Thoracic aorta (tissue), 2 donors: ENCODE data around the gene HMX1. TPM values are rescaled to one million over a fixed set of nuclear protein-coding genes. Genes with fewer than 3 reads are reported as not detected.

Experiments
- ATAC-seq: fragments of 150-250 bp; one replicate; pipeline ENCODE4 v1.8.0; 2017; ENCODE audit warnings: low read depth; ENCODE audit not compliant: insufficient number of reproducible peaks, low FRiP score
- DNase-seq: peaks from one replicate; pipeline ENCODE4 v3.0.0-alpha.2; 2020; ENCODE audit warnings: low spot score
- H3K27ac ChIP-seq, 2 donors: fragments of 200-600 bp; sonication (generic); 1 replicate in 1 of 2; 2 replicates in 1 of 2; pipeline ENCODE4 v1.5.1; 2016; ENCODE audit warnings: mild to moderate bottlenecking in 2 of 2, moderate library complexity in 2 of 2
- H3K27me3 ChIP-seq: fragments of 200-600 bp; sonication (generic); replicated peaks from 2 replicates; pipeline ENCODE4 v1.6.0; 2016; ENCODE audit warnings: mild to moderate bottlenecking; ENCODE audit not compliant: insufficient read depth
- H3K36me3 ChIP-seq: fragments of 200-600 bp; sonication (generic); one replicate; pipeline ENCODE4 v1.5.1; 2016
- H3K4me1 ChIP-seq, 2 donors: fragments of 200-600 bp; sonication (generic); 1 replicate in 1 of 2; 2 replicates in 1 of 2; pipeline versions ENCODE4 v1.5.1 to v1.6.0; 2016; ENCODE audit warnings: low read depth in 2 of 2, mild to moderate bottlenecking in 1 of 2; ENCODE audit not compliant: control insufficient read depth in 1 of 2
- H3K4me3 ChIP-seq: fragments of 200-600 bp; sonication (generic); 2 replicates; pipeline ENCODE4 v1.5.1; 2016; ENCODE audit warnings: mild to moderate bottlenecking
- H3K9me3 ChIP-seq: fragments of 200-600 bp; sonication (generic); 2 replicates; pipeline ENCODE4 v1.5.1; 2016
- total RNA-seq, 2 donors: library from RNA; depleted of rRNA; stranded (reverse); fragments of >200 nt; gene quantifications; one replicate each; pipeline versions ENCODE4 v1.1.0 to v1.2.3, GENCODE V29; 2016
- TF ChIP-seq, protein P1 (sequence below): fragments of 200-600 bp; sonication (generic); IDR thresholded peaks from one replicate; pipeline ENCODE4 v1.5.1; 2019; ENCODE audit warnings: antibody characterized with exemption

The HMX1 gene
- total RNA-seq, 2 donors from 2014 or later: 0.28 TPM; not detected in 1

DNA sequence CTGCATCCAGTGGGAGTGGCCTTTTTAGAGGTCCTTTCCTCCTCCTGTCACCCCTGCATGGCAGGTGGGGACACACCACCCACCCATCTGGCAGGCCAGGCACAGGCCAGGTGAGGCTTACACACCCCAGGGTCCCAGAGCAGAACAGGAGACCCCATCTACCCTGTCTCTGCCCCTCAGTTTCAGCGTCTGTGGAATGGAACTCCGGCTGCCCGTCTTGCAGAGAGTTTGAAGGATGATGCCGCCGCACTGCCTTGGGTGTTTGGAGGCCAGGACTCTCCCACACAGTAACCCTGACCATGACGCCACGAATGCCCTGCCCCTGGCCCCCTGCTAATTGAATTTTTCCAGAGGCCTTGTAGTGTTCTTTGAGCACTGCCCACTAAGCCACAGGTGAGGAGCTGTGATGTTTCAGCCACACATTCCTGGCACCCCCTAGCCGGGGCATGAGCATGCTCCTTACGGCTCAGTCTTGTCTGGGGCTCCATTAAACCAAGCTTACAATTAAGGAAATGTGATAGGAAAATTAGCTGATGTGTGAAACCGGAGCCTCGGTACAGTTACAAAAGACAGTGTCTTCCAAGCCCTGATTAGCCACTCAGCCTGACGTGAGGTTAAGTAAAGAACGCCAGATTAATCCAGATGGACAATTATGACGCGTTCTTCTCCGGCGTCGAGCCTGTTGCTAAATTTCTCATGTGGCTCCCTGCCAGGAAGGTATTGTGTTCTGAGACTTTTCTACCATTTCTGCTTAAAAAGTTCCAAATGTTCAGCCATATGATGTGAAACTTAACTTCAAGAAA lies 39.3 kb downstream of the HMX1 start:
- H3K36me3 ChIP-seq: no peaks in the 10 kb centered on the region
- no peaks in the 10 kb centered on the region for H3K27me3 ChIP-seq
- no peaks in the 10 kb centered on the region for H3K9me3 ChIP-seq
- H3K4me1 ChIP-seq: no peaks in the 10 kb centered on the region
- no peak overlapping the region for H3K4me3 ChIP-seq
- no peak for DNase-seq
- TF ChIP-seq, protein P1, sequence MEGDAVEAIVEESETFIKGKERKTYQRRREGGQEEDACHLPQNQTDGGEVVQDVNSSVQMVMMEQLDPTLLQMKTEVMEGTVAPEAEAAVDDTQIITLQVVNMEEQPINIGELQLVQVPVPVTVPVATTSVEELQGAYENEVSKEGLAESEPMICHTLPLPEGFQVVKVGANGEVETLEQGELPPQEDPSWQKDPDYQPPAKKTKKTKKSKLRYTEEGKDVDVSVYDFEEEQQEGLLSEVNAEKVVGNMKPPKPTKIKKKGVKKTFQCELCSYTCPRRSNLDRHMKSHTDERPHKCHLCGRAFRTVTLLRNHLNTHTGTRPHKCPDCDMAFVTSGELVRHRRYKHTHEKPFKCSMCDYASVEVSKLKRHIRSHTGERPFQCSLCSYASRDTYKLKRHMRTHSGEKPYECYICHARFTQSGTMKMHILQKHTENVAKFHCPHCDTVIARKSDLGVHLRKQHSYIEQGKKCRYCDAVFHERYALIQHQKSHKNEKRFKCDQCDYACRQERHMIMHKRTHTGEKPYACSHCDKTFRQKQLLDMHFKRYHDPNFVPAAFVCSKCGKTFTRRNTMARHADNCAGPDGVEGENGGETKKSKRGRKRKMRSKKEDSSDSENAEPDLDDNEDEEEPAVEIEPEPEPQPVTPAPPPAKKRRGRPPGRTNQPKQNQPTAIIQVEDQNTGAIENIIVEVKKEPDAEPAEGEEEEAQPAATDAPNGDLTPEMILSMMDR: no peak
- ATAC-seq: no peak
- H3K27ac ChIP-seq: no peak overlapping the region

DNA sequence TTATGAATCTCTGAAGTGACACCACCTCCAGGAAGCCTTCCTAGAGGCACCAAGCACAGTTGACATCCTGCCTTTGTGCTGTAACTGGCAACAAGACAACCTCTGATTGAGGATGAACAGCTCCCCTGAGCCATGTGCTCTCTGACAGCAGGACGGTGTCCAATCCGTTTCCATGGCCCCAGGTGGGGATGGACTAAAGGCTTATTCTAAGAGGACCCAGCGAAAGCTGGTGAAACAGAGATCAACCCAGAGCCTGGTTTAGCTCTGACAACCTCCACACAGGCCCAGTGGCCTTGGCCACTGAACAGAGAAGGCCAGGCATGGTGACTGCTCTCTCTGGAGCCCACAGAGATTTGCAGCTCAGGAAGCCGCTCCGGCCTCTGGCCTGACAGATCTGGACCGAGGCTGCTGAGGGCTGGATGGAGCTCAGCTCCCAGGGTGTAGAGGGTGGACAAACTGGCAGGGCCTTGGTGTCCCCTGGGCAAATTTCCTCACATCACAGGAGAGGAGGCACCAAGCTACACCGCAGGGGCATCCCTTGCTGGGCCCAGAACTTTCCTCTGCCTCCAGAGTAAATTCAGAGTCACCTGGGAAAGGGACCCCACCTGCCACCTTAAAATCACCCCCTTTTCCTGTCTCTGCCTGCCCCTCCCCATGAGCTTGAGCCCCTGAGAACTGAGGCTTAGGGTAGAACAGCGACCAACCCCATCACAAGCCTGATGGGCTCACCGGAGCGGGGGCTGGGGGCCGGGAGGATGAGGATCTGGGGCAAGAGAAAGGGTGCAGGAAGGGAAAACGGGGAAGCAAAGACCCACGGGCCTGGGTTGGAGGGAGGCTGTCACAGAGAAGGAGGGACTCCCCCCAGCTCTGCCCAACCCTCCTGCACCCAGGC lies 40.2 kb downstream of the HMX1 start:
- Histone ChIP-seq H3K27ac (no peak overlapping the region), H3K27me3 (no peaks in the 10 kb centered on the region), H3K4me3 (no peak overlapping the region), H3K4me1 (no peaks in the 10 kb centered on the region), H3K36me3 (no peaks in the 10 kb centered on the region), H3K9me3 (no peaks in the 10 kb centered on the region)
- no peak for ATAC-seq
- TF ChIP-seq, protein P1: no peak
- DNase-seq: no peak

DNA sequence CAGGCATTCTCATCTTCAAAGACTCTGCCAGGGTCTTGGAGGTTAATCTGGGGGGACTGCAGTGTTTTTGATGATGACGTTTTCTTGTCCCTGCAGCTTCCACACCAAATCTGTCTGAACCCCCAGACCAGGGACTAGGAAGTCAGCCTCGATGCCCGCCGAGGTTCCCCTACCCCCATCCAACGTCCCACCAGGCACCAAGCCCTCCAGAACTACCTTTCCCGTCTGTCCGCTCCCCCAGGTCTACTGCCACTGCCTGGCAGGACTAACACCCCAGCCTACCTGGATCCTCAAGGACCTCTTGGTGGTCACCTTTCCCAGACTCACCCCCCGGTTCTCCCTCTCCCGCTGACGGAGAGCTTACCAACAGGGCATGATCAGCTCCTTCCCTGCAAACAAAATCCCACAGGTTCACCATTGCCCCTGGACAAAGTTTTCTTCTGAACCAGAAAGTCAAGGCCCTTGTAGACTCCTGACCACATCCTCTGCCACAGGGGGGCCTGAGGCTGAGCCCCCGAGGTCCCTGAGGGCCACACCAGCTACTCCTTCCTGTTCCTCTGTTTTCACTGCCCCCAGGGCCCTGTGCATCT lies 40.9 kb downstream of the HMX1 start:
- no peak overlapping the region for H3K4me3 ChIP-seq
- no peaks in the 10 kb centered on the region for H3K9me3 ChIP-seq
- no peak overlapping the region for H3K27ac ChIP-seq
- ATAC-seq (no peak), DNase-seq (no peak)
- TF ChIP-seq, protein P1: no peak
- no peaks in the 10 kb centered on the region for H3K36me3 ChIP-seq
- no peaks in the 10 kb centered on the region for H3K4me1 ChIP-seq
- no peaks in the 10 kb centered on the region for H3K27me3 ChIP-seq

DNA sequence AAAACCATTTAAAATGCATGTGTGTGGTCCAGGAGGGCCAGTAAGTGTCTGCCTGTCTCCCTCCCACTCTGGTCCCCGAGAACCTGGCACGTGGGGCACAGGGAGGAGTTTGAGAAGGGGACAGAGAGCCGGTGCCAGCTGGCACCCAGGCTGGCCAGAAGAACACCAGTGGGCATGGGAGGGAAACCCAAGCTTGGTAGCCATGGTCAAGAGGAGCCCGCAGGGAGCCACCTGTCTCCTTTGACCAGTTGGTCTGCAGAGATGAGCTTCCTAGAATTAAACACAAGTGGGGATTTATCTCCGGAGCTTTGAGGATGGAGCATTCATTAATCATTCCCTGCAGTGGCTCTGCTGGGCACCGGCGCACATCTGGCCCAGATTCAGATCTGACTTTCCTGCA lies 41.6 kb downstream of the HMX1 start:
- Histone ChIP-seq H3K4me3 (no peak overlapping the region), H3K4me1 (no peaks in the 10 kb centered on the region), H3K9me3 (no peaks in the 10 kb centered on the region), H3K27ac (no peak overlapping the region), H3K36me3 (no peaks in the 10 kb centered on the region), H3K27me3 (no peaks in the 10 kb centered on the region)
- ATAC-seq (no peak), DNase-seq (no peak)
- TF ChIP-seq, protein P1: no peak

DNA sequence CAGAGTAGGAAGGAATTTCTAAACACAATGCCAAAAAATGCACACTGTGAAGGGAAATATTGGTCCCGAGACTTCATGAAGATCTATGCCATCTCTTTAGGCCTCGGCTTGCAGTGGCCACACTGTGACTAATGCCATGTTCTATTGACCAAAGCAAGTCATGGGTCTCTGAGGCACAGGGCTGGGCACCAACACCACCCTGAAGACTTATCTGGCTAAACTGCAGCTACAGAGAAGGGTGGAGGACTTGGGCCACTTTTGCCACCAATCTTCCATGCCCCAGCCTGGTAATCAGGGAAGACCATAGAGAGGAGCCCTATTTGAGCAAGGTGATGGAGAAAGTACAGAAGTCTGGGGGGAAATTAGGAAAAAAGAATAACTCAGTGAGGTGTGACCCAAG lies 42.1 kb downstream of the HMX1 start:
- no peak overlapping the region for H3K27ac ChIP-seq

More for the DNA sequence above, 42.1 kb downstream of the HMX1 start:
- Histone ChIP-seq H3K4me1 (no peaks in the 10 kb centered on the region), H3K36me3 (no peaks in the 10 kb centered on the region), H3K27me3 (no peaks in the 10 kb centered on the region), H3K4me3 (no peak overlapping the region), H3K9me3 (no peaks in the 10 kb centered on the region)
- TF ChIP-seq, protein P1: no peak
- DNase-seq (no peak), ATAC-seq (no peak)
